HG03280 (cell line): ENCODE measurements around the gene EGLN2.
"Not testable (repeated sequence)": the region's sequence is repeated elsewhere in the genome, so short reads cannot be mapped to it uniquely, and the experiment has no call there.

Experiments used
- ATAC-seq: cut with Tn5 transposase; IDR thresholded peaks from one replicate; pipeline ENCODE4 v1.9.1; 2021; ENCODE audit warnings: mild to moderate bottlenecking, moderate library complexity; ENCODE audit not compliant: unreplicated experiment

Gene EGLN2

GRCh38 chr19:40801426-40802299, 2.7 kb downstream of the EGLN2 start:
- no peak for ATAC-seq

GRCh38 chr19:40802300-40803169, 3.5 kb downstream of the EGLN2 start:
- no peak for ATAC-seq

GRCh38 chr19:40803170-40803856, 4.3 kb downstream of the EGLN2 start:
- ATAC-seq = no peak

- ATAC-seq = no peak
These were observed 5.1 kb downstream of the EGLN2 start for GRCh38 chr19:40803857-40804782.

- no peak for ATAC-seq
These were observed 5.8 kb downstream of the EGLN2 start for GRCh38 chr19:40804783-40805242.

GRCh38 chr19:40805258-40805868, 6.4 kb downstream of the EGLN2 start:
- ATAC-seq = no peak

- ATAC-seq = peak; percentile 43
These were observed 7.6 kb downstream of the EGLN2 start for GRCh38 chr19:40806423-40807146.

- ATAC-seq = no peak
These were observed 8.4 kb downstream of the EGLN2 start for GRCh38 chr19:40807147-40808020.

- no peak for ATAC-seq
These were observed 9.0 kb downstream of the EGLN2 start for GRCh38 chr19:40808021-40808325.

GRCh38 chr19:40808497-40808896, 9.5 kb downstream of the EGLN2 start:
- ATAC-seq = no peak

- ATAC-seq = no peak
These were observed 10.5 kb downstream of the EGLN2 start for GRCh38 chr19:40809358-40810086.

- ATAC-seq = no peak
These were observed 11.2 kb downstream of the EGLN2 start for GRCh38 chr19:40810160-40810559.

GRCh38 chr19:40810649-40811408, 11.8 kb downstream of the EGLN2 start:
- peak; percentile 52 for ATAC-seq

- no peak for ATAC-seq
These were observed 12.7 kb downstream of the EGLN2 start for GRCh38 chr19:40811478-40812341.

GRCh38 chr19:40812571-40812970, 13.6 kb downstream of the EGLN2 start:
- not testable (repeated sequence) for ATAC-seq

GRCh38 chr19:40813182-40813581, 14.2 kb downstream of the EGLN2 start:
- ATAC-seq = no peak
